RCC 7860 (cell line): Measurements from ENCODE around the gene TMEM50B.
"Not testable (repeated sequence)": the region's sequence is repeated elsewhere in the genome, so short reads cannot be mapped to it uniquely, and the experiment has no call there.

Experiments
- DNase-seq: peaks from one replicate; pipeline ENCODE4 v3.0.0-alpha.2; 2015; ENCODE audit warnings: low spot score
- FAIRE-seq: peaks from 2 replicates; lab custom pipeline; 2012; peaks lifted over from hg19 to GRCh38; lab: Jason Lieb, UNC

The TMEM50B gene

DNA sequence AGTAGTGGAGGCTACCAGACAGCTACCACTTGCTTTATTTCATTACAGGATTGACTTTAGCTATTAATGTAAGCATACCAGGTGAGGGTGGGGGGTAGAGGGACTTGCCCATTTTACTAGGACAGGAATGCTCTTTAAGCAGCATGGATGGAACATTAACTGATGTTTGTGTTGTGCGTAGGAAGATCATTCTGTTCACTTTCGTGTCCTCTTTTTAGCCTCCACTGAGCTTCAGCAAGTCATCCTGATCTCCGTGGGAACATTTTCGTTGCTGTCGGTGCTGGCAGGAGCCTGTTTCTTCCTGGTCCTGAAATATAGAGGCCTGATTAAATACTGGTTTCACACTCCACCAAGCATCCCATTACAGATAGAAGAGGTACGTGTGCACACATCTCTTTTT lies 47.3 kb downstream of the TMEM50B start:
- no peak for FAIRE-seq
- no peak for DNase-seq

DNA sequence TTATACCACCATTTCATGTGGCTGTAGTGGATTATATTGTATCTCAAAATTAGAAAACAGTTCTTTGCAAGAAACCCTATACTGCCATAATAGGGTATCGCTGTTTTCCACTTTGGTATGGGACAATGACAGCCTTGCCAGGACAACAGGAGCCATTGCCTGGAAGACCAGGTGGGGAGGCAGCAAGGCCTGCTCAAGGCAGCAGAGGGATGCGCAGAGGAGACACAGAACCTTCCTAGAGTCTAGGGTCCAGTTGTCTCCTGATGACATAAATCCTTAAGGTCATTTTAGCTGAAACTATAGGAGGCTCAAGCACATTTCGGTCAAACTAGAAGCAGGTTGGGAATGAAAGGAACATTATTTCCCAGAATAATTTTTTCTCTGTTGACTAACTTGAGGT lies 48.9 kb downstream of the TMEM50B start:
- FAIRE-seq (no peak), DNase-seq (no peak)

DNA sequence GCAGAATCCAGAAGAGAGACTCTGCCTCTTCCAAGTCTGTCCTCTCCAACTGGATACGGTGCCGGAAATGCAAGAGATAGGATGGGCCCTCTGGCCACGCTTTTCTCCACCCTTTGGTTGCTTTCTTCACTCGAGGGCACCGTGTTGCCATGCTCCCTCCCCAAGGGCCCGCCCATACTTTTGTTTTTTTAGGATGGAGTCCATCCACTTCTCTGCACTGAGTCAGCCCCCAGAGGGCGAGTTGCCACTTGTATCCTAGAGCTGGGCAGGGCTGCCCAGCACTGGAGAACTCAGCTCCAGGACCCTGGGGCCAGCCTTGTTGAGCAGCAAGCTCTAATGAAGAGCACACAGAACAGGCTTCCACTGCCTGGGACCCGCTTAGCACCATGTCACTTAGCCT lies 51.1 kb downstream of the TMEM50B start:
- FAIRE-seq = no peak

DNA sequence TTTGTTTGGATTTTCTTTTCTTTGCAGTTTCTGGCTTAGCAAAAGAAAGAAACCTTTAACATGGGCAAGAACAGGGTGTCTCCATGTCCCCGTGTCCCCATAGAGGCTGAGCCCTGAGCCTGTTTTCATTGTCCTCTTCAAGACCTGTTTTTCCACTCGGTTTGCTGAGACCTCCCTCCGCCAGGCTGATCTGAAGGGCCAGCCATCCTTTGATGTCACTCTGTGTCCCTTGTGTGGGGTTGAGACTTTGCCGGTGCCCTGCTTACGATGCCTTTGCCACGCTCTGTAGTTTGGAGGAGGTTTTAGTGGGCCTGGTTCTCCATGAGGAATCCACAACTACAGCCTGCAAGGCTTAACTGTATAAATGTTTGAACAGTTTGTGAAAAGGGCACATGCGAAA lies 52.7 kb downstream of the TMEM50B start:
- no peak for DNase-seq
- FAIRE-seq = no peak

More for the DNA sequence above, 51.1 kb downstream of the TMEM50B start:
- no peak for DNase-seq

DNA sequence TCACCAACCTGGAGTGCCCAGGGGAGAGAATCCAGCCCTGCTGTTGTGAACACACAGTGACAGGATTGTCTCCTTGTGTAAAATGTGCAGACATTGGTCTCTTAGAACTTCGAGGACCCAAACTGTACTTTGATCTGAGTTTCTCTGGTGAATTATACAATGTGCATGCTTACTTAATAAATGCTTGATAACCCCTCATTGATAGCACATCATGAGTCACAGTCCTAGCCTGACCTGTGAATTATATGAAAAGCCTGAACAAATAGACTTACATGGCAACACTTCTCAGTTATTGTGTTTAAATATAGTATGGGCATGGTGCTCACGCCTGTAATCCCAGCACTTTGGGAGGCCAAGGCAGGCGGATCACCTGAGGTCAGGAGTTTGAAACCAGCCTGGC lies 53.9 kb downstream of the TMEM50B start:
- DNase-seq (no peak), FAIRE-seq (no peak)

DNA sequence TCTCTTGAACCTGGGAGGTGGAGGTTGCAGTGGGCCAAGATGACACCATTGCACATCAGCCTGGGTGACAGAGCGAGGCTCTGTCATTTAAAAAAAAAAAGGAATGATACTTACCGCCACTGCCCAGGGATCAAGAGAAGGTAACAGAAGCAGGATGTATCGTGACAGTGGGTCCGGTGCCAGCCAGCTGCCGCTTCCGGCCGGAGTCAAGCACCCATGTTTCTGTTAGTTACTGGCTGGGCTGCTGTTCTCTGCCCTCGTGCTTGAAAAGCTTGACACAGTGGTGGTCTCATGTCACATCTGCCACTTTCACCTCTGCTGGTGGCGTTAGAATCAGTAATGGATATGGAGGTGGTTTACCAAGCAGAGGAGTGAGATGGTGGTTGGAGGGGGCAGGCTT lies 55.6 kb downstream of the TMEM50B start:
- DNase-seq = no peak

DNA sequence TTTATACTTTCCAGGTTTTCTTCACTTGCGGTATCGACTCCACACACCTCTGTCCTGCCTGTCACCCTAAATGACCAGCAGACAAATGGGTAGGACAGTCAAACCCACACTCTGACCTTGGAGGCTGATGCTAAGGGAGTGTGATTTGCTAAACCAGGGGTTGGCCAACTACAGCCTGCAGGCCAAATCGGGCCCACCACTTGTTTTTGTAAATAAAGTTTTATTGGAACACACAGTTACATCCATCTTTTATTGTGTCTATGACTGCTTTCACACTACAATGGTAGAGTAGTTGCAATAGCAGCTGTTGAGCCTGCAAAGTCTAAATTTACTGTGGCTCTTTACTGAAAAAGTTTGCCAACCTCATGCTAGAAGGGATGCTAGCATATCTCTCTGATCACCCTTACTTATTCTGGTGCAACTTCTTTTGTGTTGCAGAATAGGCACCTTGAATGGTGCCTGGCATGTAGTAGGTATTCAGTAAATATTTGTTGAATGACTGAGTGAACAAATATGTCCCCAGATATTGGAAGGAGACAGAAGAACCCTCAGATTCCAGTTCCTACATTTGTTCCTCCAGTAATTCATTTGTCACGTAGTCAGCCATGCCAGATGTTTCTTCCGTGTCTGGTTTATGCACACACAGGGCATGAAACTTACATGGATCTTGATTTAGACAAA lies 57.9 kb downstream of the TMEM50B start:
- no peak for FAIRE-seq
- DNase-seq = no peak

More for the DNA sequence above, 55.6 kb downstream of the TMEM50B start:
- FAIRE-seq = no peak

DNA sequence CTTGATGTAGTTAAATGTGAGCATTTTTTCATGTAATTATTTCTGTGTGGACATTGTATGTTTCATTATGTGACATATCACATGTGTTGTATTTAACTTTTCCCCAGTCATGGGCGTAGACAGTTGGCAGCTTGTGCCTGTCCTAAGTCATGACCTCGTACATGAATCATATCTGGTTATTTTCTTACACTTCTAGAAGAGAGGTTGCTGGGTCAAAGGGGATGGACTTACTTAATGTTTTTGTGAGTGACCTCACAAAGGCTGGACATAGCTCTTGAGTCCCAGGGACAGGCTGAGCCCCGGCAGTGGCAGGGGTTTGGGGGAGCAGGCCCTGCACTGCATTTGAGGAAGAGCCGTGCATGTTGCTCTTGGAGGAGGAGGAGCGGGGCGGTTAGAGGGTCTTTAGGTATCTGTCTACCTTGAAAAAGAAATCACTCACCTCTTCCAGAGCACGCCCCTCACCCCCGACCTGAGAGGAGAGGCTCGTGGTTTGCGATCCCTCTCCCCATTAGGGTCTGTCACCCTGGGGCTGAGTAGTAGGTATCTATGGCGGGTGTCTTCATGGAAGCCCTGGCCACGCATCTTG lies 60.1 kb downstream of the TMEM50B start:
- DNase-seq (peak; percentile 26), FAIRE-seq (no peak)

DNA sequence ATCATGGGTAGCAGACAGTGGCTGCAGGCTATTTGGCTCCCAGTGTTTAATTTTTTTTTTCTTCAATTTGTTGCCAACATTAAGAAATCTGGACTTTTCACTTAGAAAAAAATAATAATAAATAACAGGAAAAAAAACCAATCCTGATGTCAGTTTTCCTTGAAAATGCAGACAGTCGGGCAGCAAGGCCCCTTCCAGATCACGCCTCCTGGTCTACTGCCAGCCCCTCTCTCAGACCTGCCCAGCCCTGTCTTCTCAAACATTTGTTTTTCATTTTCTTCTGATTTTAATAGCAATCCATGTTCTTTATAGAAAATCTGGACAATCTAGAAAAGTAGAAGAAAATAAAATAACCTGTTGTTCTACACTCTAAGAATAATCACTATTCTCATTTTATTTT lies 61.1 kb downstream of the TMEM50B start:
- no peak for FAIRE-seq
- no peak for DNase-seq

DNA sequence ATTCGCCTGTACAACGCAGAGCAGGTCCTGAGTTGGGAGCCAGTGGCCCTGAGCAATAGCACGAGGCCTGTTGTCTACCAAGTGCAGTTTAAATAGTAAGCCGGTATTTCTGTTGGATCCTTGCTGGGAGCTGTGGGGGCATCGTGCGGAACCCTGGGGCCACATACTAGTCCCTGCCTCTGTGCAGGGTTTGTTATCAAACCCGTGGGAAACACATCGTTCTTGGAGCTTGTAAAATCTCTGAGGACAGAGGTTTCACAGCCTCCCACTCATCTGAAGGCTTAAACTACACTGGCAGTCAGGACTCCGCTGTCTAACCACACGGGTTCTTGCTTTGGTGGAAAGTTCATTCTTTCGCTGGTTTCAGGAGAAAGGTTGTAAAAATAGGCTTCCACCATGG lies 64.8 kb downstream of the TMEM50B start:
- FAIRE-seq = no peak
- no peak for DNase-seq

DNA sequence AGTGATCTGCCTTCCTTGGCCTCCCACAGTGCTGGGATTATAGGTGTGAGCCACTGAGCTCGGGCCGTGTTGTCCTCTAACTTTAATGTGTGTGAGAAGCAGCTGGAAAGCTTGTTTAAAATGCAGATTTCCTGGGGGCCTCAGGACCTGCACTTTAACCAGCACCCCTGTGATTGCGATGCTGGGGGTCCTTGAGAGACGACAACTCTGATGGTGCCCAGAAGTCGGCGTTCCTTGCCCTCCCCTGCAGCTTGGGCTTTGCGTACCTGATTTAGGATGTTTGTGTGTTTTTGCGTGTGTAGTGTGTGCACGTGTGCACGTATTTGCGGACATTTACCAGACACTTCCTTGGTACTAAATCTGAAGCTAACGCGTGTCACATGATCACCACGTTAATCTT lies 65.7 kb downstream of the TMEM50B start:
- FAIRE-seq = no peak

DNA sequence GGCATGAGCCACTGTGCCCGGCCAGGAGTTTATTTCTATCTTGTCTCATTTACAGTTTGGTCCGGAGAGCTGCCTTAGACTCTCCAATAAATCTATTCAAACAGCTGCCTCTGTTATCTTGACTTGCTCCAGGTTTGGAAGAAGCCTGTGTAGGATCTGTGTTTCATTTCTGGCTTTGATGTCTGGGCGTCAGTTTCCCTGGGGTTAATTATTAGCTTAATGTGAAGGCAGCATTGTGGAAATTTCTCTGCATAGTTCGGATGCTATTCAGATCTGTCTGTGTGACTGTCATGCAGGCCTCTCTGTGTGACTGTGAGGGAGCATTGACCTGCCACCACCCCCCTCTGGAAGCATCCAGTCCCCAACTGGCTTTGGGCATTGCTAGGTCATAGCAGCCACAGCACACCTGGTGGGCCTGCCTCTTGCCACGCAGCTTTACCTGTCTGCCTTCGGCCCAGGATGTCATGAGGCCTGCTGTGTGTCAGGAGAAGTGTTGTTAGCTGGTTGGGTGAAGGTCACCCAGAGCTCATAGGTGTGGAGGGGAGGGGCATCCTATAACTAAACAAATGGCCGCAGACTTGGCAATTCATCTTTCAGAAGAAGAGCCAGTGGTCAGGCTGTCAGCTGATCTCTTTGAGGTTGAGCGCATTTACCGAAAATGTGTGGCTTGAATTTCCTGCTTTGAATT lies 66.8 kb downstream of the TMEM50B start:
- DNase-seq (peak; percentile 74), FAIRE-seq (peak; percentile 78)

More for the DNA sequence above, 65.7 kb downstream of the TMEM50B start:
- no peak for DNase-seq

DNA sequence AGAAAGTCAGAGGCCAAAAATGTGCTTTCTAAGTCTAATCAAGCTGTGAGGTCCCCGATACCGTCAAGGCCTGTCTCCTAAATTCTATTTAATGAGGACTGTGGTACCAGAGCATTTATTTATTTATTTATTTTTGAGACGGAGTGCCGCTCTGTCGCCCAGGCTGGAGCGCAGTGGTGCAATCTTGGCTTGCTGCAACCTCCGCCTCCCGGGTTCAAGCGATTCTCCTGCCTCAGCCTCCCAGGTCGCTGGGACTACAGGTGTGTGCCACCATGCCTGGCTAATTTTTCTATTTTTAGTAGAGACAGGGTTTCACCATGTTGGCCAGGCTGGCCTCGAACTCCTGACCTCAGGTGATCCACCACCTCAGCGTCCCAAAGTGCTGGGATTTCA lies 67.3 kb downstream of the TMEM50B start:
- DNase-seq, FAIRE-seq: not testable (repeated sequence)

DNA sequence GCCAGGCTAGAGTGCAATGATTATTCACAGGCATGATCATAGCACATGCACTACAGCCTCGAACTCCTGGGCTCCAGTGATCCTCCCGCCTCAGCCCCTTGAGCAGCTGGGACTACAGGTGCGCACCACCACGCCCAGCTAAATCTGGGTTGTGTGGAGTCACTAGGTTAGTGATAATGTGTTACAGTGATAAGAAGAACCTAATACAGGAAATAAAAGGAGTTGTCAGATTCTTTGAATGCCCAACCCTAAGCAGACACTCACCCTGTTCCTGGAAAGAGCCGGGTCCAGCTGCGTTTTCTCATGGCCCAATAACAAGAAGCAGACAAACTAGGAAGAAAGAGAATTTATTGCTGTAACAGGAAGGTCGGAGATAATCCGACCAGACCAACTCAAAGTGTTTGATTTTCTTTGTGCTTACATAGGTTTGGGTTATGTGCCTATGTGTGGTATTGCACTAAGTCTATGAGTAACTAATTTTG lies 67.8 kb downstream of the TMEM50B start:
- DNase-seq (no peak), FAIRE-seq (no peak)

DNA sequence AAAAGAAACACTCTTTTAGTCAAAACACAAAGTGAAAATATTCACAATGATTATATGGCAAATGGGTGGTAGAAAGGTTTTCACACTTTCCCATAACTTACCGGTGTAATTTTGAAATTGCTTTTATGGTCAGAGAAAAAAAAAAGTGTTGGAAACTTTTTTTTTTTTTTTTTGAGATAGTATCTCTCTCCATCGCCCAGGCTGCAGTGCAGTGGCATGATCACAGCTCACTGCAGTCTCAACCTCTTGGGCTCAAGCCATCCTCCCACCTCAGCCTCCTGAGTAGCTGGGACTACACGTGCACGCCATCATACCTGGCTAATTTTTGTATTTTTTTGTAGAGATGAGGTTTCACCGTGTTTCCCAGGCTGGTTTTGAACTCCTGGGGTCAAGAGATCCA lies 73.3 kb downstream of the TMEM50B start:
- no peak for FAIRE-seq
- DNase-seq = no peak

DNA sequence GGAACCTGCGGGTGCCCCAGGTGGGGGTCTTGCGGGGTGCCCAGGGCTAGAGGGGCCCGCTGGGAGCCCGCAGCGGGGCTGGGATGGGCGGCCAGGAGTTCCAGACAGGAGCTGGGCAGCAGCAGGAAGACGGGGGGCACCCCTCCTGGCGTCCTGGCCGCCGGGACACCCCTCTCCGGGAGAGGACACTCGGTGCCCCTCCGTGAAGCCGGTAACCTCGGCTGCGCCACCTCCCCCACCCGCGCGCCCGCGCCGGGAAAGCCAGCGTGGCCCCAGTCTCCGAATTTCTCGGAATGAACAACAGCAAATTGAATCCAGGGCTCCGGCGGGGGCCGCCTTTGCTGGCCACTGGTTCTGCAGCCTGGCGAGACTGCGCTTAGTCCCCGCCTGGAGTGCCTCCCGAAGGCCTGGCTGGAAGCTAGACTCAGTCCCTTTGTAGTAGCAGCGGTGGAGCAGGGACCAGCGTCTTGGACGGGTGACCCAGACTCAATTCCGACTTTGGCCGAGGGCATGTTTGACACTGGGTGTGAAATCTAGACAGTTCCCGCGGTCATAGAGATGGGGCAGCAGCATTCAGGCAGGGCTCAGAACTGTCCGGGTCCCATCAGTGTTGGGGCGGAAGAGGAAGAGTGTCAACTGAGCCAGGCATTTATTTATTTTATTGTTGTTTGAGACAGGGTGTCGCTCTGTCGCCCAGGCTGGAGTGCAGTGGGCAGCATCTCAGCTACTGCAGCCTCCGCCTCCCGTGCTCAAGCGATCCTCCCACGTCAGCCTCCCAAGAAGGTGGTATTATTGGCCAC lies 75.8 kb downstream of the TMEM50B start:
- FAIRE-seq (no peak), DNase-seq (peak; percentile 24)

DNA sequence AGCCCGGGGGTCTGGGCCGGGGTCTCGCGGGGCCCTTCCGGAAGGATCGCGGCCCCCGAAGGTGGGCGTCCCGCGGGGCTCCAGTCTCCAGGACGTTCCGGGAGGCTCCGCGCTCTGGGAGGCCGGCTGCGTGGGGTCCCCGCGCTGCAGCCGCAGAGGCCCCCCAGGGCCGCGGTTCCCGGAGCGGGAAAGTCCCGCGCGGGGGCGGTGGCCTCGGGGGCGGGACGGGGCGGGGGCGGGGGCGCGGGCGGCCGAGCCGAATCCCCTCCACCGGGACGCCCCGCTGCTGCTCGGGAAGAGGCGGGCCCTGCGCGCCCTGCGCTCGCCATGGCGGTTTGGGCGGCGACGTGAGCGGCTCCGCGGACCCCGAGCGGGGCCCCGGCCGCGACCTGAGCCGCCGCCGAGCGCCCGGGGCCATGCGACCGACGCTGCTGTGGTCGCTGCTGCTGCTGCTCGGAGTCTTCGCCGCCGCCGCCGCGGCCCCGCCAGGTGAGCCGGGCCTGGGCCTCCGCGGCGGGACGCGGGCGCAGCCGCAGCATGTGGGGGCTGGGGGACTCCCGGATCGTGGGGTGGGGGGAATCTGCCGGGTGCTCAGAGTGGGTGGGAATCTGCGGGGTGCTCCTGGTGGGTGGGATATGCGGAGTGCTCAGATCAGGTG lies 76.5 kb downstream of the TMEM50B start, which contains the start of gene IFNGR2:
Gene IFNGR2, plus strand, starts transcription at position 286 of the 658 bp plus-strand sequence. Its CDS starts 131 bp downstream, at position 417.
- DNase-seq = no peak
- no peak for FAIRE-seq

DNA sequence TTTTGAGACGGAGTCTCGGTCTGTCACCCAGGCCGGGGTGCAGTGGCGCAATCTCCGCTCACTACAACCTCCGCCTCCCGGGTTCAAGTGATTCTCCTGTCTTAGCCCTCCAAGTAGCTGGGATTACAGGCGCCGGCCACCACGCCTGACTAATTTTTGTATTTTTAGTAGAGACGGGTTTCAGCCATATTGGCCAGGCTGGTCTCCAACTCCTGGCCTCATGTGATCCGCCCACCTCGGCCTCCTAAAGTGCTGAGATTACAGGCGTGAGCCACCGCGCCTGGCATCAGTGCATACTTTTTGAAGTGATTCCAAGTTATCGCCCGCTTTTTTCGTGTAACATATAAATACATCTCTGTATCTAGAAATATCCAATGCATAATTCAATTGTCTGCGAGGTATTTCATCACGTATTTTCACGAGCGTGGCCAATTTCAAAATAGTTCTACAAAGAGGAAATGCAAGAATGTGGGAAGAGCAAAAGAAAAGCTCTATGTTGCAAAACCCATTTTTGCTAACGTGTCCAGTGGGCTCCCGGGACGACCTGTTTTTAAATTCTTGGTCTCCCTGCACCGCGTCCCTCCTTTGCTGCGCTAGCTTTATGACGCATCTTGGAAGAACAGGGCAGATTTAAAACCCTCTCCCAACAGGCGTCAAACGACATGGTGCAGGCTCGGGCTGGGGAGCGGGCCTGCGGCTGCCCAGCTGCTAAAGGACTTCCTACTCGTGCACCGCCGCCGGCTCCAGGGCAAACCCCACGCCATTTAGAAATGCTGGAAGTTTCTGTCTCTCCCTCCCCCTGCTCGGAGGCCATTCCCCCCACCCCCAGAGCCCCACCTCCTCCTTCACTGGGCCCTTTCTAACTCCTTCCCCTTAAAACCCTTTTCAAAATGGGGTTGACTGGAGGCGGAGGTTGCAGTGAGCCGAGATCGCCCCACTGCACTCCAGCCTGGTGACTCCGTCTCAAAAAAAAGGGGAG lies 77.5 kb downstream of the TMEM50B start:
- no peak for FAIRE-seq

DNA sequence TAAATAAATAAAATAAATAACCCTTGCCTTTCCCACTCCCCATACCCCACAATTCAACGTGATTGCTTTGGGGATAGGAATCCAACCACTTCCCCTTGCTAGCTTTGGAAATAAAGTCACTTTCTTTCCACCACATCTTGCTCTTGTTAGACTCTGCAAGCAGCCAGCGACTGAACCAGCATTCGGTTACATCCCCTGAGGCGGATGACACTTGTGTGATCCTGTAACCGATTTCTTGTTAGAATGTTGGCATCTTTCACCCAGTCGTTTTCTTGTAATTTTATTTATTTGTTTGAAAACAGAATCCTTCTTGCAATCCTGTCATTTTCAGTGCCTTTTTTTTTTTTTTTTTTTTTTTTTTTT lies 78.2 kb downstream of the TMEM50B start:
- no peak for DNase-seq
- no peak for FAIRE-seq

More for the DNA sequence above, 77.5 kb downstream of the TMEM50B start:
- no peak for DNase-seq
